Measurements from ENCODE around the gene MBP.
"Not testable (repeated sequence)": the region's sequence is repeated elsewhere in the genome, so short reads cannot be mapped to it uniquely, and the experiment has no call there.

MBP gene

GRCh38 chr18:76997951-76998808, 134.4 kb downstream of the MBP start:
- no peak for FAIRE-seq

- FAIRE-seq = no peak
Measured at GRCh38 chr18:76996429-76996828, 136.2 kb downstream of the MBP start.

- no peak for FAIRE-seq
Measured at GRCh38 chr18:76995896-76996295, 136.7 kb downstream of the MBP start.

GRCh38 chr18:76994086-76994654, 138.4 kb downstream of the MBP start:
- no peak for FAIRE-seq

GRCh38 chr18:76993573-76993972, 139.0 kb downstream of the MBP start:
- FAIRE-seq = no peak

GRCh38 chr18:76993085-76993382, 139.5 kb downstream of the MBP start:
- no peak for FAIRE-seq

GRCh38 chr18:76992226-76993084, 140.1 kb downstream of the MBP start:
- FAIRE-seq = no peak

- FAIRE-seq = no peak
Measured at GRCh38 chr18:76991021-76991688, 141.4 kb downstream of the MBP start.

- FAIRE-seq = not testable (repeated sequence)
Measured at GRCh38 chr18:76990343-76991020, 142.1 kb downstream of the MBP start.

- no peak for FAIRE-seq
Measured at GRCh38 chr18:76989647-76990190, 142.9 kb downstream of the MBP start.

GRCh38 chr18:76988827-76989646, 143.5 kb downstream of the MBP start:
- FAIRE-seq = no peak

- no peak for FAIRE-seq
Measured at GRCh38 chr18:76988031-76988826, 144.4 kb downstream of the MBP start.

GRCh38 chr18:76986406-76986805, 146.2 kb downstream of the MBP start:
- no peak for FAIRE-seq

- FAIRE-seq = no peak
Measured at GRCh38 chr18:76985951-76986236, 146.7 kb downstream of the MBP start.

GRCh38 chr18:76985156-76985950, 147.2 kb downstream of the MBP start:
- no peak for FAIRE-seq

GRCh38 chr18:76984193-76985155, 148.1 kb downstream of the MBP start:
- FAIRE-seq = no peak

- no peak for FAIRE-seq
Measured at GRCh38 chr18:76983613-76984051, 149.0 kb downstream of the MBP start.

GRCh38 chr18:76982841-76983583, 149.6 kb downstream of the MBP start:
- no peak for FAIRE-seq
